A172 (cell line): ENCODE data around the gene CD300C. TPM values are rescaled to one million over a fixed set of nuclear protein-coding genes. Genes with fewer than 3 reads are reported as not detected.
"Not testable (repeated sequence)": the region's sequence is repeated elsewhere in the genome, so short reads cannot be mapped to it uniquely, and the experiment has no call there.

Experiments
- DNase-seq: peaks from one replicate; pipeline ENCODE4 v3.0.0-alpha.2; 2015; ENCODE audit warnings: low spot score
- total RNA-seq: library from RNA; depleted of rRNA; stranded (reverse); fragments of >200 nt; shearing (Covaris generic); gene quantifications from 2 replicates; pipeline ENCODE4 v1.2.3, GENCODE V29; 2014

CD300C gene
- total RNA-seq, 1 experiment from 2014 or later = 0.45 TPM

DNA sequence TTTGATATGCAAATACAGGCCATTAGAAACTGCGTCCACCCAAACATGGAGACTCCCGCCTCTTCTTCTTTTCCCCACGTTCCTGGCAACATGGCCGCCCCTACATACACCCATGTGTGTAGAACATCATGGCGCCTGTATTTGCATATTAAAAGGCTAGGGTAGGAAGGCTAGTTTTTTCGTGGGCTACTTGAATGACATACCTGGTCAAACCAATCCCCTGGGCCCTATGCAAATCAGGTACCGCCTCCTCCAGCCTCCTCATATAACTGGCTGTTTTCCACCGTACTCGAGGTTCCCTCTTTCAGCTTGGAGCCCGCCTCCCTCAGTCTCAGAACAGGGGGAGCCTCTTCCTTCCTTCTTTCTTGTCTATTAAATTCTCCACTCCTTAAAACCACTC lies 13.8 kb downstream of the CD300C start:
- no peak for DNase-seq

GRCh38 chr17:74531231-74531761 lies 14.6 kb downstream of the CD300C start, which contains the start of gene CD300LB:
CD300LB (minus strand) TSS chr17:74531475; CDS start chr17:74531350, 125 bp downstream.
- no peak for DNase-seq

- no peak for DNase-seq
Measured at GRCh38 chr17:74530831-74531150, 15.1 kb downstream of the CD300C start.

DNA sequence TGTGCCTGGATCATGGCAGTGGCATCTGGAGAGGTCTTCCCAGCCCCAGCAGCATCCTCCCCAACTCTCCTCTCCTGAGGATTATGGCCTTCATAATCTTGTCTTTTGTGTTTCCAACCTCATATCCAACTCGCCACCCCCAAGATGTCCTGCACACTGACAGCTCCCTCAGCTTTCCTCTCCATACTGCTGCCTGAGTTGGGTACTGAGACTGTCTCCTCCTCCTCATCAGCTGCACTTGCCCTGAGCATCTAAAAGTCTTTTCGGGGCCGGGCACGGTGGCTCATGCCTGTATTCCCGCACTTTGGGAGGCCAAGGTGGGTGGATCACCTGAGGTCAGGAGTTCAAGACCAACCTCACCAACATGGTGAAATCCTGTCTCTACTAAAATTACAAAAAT lies 16.7 kb downstream of the CD300C start:
- DNase-seq = no peak

GRCh38 chr17:74528491-74529199 lies 17.3 kb downstream of the CD300C start:
- DNase-seq = no peak

DNA sequence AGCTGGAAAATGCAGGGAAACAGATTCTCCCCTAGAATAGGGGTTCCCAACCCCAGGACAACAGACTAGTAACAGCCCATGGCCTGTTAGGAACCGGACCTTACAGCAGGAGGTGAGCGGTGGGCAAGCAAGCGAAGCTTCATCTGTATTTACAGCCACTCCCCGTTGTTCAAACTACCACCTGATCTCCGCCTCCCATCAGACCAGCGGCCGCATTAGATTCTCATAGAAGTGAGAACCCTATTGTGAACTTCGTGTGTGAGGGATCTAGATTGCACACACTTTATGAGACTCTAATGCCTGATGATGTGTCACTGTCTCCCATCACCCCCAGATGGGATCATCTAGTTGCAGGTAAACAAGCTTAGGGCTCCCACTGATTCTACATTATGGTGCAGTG lies 18.2 kb downstream of the CD300C start:
- DNase-seq = no peak

- no peak for DNase-seq
Measured at GRCh38 chr17:74527081-74527480, 18.8 kb downstream of the CD300C start.

DNA sequence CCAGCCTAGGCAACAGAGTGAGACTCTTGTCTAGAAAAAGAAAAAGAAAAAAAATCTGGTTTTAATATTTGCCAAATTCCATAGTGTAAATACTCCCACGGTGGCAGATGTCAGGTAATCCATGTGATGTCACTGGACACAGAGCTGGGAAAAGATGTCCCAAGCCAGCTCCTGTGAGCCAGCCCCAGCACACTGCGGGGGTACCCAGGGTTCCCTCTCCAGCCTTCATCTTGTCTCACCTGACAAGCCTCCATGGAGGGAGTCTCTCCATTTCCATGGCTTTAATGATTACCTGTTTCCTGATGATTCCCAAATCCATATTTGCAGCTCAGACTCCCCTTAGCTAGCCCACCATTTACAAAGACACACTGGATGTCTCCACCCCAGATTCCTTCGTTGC lies 19.2 kb downstream of the CD300C start:
- no peak for DNase-seq

- DNase-seq = no peak
Measured at GRCh38 chr17:74525781-74526288, 20.1 kb downstream of the CD300C start.

DNA sequence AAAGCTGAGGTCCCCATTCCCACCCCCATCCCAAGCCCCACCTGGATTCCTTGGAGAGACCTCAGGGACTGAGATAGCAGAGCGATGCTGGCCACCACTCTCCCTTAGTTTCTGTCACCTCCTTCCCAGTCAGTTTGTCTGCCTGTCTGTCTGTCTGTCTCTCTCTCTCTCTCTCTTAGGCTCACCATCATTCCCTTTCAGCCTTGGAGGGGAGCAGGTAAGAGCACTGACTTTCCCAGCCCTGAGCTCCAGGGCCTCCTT lies 20.5 kb downstream of the CD300C start:
- DNase-seq = no peak

DNA sequence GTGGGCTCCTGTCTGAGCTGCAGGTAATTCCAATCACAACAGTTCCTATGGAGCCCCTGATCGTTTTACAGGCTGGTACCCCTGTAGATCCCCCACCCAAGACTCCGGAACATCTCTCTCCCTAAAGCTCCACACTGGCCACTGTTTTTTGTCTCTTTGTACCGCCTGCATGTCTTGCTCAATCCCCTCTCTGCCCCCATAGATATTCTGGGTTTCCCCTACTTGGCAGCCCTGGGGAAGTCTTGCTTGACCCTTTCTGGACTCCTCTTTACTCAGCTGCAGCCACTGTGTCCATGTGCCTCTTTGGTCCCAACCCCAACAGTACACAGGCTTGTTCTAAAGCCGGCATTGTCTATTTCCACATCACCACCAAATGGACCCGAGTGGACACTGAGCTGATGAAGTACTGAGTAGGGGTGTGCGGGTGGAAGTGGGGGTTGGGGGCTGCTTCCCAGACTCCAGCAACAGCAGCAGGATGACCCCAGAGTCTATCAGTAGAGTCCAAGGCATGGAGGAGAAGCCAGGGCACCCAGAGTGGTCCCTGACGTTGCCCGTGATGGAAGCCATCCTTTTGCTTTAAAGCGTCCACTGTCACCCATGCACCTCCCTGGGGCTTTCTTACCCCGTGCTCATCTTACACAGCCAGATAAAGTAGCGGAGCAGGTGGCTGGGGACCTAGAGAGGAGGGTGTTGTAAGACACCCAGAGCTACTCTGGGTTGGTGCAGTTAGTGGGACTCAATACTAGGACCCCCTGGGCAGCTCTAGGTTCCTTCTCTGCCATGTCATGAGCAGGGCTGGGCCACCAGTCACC lies 21.1 kb downstream of the CD300C start:
- no peak for DNase-seq

GRCh38 chr17:74523308-74523707 lies 22.6 kb downstream of the CD300C start:
- no peak for DNase-seq

DNA sequence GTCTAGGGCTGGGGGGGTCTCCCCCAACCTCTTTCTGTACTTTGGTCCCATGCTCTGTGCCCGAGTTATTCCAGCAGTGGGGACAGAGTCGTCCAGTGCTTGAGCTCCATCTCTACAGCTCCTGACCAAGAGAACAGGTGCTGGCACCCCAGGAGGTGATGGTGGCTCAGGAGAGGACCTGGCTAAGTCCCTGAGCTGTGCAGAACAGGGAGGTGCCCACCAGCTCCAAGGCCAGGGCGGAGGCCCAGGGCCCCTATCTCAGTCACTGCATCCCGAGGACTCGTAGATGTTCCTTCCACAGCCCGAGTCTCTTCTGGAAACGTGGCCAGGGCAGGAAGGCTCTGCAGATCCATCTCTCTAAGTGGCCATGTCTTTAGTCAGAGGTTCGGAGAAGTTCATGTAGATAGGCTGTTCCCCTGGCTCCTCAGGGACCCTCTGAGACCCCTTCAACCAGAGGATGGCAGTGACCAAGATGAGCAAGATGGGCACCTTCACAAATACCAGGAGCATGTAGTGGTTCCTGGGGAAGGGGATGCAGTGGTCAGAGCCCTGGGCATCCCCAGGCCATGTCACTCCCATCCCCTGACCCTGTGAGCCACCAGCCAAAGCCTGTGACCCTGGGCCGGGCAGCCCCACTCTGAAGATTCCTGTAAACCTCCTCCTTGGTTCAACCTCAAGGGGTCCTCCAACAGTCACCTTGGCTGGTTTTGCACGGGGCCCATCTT lies 23.4 kb downstream of the CD300C start:
- DNase-seq = no peak

DNA sequence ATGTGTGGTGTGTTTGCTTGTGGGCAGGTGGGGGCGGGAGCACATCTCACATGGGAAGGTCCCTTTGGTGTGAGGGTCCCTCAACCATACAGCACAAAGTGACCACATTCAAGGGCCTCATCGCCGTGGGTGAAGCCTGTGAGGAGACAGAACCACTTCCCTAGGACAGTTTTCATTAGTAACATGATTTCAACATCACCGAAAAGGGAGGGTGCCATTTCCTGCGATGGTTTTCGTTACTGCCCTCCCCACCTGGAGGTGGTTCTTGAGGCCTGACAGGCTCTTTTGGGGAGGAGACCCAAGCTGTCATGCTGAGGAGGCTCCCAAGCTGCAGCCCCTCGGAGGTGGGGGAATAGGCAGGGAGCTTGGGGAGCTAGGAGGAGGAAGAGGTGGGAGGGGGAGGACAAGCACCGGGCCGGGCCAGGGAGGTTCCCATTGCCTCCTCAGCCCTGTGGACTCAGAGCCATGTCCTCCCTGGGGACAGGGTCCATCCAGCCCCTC lies 24.2 kb downstream of the CD300C start:
- DNase-seq = no peak

DNA sequence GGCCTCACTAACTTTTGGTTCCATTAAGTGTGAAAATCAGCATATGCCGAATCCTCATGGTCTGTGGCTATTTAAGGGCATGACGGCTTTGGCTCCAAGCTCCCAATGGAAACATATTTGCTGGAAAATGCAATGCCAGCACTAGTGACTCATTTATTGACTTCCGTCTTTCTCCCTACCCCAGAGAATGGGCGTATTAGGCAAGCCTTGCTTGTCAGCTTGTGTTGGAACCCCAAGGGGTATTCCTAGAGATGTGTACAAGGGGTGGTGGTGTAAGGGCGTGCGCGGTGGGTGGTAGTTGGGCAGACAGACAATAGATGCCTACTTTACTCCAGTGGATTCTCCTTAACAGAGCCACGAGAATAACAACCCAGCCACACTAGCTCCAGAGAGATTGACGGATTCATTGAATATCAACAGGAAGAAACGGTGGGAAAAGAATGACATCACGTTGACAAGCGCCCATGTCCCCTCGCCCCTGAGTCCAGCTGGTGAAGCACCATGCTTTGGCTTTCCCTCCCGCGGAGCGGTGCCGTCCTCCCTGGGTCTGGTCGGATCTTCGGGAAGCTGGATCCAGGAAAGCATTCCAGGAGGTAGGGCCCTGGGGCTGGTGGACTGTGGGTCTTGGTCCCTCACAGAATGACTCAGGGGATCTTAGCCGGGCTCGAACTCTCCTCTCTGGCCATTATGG lies 25.0 kb downstream of the CD300C start:
- DNase-seq = peak; percentile 45

DNA sequence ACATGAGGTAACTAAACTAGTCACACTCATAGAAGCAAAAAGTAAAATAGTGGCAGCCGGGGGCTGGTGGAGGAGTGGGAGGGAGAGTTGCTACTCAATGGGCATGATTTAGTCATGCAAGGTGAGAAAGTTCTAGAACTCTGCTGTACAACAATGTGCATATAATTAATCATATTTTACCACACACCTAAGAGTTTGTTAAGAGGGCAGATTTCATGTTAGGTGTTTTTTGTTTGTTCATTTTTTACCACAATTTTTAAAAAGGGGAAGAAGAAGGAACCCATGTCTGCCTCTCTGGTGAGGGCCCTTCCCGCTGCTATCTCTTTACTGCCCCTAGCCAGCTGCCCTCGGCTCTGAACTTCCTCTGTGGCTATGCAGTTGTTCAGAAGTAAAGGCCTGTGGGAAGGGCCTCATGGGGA lies 25.9 kb downstream of the CD300C start:
- no peak for DNase-seq

DNA sequence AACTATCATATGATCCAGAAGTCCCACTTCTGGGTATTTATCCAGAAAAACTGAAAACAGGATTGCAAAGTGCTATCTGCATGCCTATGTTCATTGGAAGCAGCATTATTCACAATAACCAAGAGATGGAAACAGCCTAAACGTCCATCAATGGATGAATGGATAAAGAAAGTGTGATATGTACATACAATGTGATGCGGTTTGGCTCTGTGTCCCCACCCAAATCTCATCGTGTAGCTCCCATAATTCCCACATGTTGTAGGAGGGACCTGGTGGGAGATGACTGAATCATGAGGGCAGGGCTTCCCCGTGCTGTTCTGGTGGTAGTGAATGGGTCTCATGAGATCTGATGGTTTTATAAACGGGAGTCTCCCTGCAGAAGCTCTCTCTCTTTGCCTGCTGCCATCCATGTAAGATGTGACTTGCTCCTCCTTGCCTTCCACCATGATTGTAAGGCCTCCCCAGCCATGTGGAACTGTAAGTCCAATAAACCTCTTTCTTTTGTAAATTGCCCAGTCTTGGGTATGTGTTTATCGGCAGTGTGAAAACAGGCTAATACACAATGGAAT lies 27.4 kb downstream of the CD300C start:
- not testable (repeated sequence) for DNase-seq

DNA sequence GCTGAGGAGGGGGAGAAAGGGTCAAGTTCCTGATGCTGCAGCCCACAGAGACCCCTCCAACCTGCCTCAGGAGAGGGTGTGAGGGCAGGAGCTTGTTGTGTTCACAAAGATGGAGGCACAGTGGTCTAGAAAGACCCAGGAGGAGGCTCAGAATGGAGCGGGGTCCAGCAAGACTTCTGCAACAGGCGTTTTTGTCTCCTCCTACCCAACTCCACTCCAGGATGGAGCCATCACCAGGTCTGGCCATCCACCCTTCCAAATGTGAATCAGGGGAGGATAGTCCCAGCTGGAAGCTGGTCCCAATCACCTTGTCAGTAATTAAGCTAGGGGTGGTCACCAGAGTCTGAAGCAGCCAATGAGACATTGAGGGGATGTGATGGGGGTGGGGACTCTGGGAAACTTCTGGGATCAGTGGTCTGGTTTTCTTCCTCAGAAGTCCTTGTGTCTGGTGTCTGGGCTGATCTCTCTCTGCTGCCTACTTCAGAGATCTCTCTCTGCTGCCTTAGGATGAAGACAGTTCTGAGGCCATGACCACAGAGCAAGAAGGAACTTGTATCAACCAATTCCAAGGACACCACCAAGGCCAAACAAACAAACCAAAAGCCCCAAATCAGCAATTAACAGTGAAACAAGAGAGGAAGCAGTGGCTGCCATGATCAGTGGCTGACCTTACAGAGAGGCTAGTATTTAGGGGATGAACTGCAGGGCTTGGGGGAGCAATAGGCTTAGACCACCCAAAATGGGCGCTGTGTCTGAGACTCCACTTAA lies 29.2 kb downstream of the CD300C start:
- no peak for DNase-seq

GRCh38 chr17:74515941-74516340 lies 30.0 kb downstream of the CD300C start:
- no peak for DNase-seq

DNA sequence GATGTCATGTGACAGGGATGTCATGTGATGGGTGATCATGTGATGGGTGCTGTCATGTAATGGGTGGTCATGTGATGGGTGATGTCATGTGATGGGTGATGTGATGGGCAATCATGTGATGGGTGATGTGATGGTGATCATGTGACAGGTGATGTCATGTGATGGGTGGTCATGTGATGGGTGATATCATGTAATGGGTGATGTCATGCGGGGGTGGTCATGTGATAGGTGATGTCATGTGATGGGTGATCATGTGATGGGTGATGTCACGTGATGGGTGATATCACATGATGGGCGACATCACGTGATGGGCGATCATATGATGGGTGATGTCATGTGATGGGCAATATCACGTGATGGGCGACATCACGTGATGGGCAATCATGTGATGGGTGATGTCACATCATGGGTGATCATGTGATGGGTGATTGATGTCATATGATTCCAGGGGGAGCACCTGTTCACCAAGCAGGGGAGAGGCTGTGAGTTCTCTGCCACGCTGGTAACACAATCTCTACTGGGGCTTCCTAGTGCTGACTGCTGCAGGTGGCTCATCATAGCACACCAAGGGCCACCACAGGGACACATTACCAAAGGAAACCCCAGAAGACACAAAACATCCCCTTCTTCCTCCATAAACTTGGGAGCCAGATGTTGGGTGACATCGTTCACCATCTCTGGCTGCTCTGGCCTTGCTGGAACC lies 31.1 kb downstream of the CD300C start:
- DNase-seq = no peak
